H1 (cell line): ENCODE measurements around the gene CCDC144A.
"Not testable (repeated sequence)": the region's sequence is repeated elsewhere in the genome, so short reads cannot be mapped to it uniquely, and the experiment has no call there.

Source experiments
- CREB1 ChIP-seq: IDR thresholded peaks from 2 replicates; pipeline ENCODE4 v1.6.1; 2012; ENCODE audit warnings: inconsistent platforms
- GABPA ChIP-seq: IDR thresholded peaks from 2 replicates; pipeline ENCODE4 v1.6.1; 2011; ENCODE audit warnings: mild to moderate bottlenecking, low read length, moderate library complexity, borderline replicate concordance; ENCODE audit not compliant: insufficient read depth
- RAD21 ChIP-seq, 2 experiments: IDR thresholded peaks in 1 of 2; conservative IDR thresholded peaks in 1 of 2; 2 replicates each; pipeline ENCODE4 v1.6.1; 2011; ENCODE audit warnings: low read depth in 2 of 2, low read length in 2 of 2, improper control_type of control experiment in 1 of 2, inconsistent platforms in 1 of 2, mild to moderate bottlenecking in 1 of 2, moderate library complexity in 1 of 2
- TF ChIP-seq, protein P1 (sequence below), 3 experiments: IDR thresholded peaks; 1 replicate in 2 of 3; 2 replicates in 1 of 3; pipeline versions ENCODE4 v1.5.1 to v1.6.1; 2011; ENCODE audit warnings: low read length in 3 of 3, mild to moderate bottlenecking in 3 of 3, inconsistent platforms in 2 of 3, low read depth in 1 of 3, moderate library complexity in 1 of 3; ENCODE audit not compliant: insufficient read depth in 1 of 3; ENCODE audit errors: control extremely low read depth in 1 of 3

- TF ChIP-seq, protein P1, sequence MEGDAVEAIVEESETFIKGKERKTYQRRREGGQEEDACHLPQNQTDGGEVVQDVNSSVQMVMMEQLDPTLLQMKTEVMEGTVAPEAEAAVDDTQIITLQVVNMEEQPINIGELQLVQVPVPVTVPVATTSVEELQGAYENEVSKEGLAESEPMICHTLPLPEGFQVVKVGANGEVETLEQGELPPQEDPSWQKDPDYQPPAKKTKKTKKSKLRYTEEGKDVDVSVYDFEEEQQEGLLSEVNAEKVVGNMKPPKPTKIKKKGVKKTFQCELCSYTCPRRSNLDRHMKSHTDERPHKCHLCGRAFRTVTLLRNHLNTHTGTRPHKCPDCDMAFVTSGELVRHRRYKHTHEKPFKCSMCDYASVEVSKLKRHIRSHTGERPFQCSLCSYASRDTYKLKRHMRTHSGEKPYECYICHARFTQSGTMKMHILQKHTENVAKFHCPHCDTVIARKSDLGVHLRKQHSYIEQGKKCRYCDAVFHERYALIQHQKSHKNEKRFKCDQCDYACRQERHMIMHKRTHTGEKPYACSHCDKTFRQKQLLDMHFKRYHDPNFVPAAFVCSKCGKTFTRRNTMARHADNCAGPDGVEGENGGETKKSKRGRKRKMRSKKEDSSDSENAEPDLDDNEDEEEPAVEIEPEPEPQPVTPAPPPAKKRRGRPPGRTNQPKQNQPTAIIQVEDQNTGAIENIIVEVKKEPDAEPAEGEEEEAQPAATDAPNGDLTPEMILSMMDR (IDR thresholded peaks at IDR 0.05; ENCODE audit: control extremely low read depth in 1 of 3, insufficient read depth in 1 of 3, low read depth in 1 of 3, low read length in 3 of 3) = not testable (repeated sequence)
- not testable (repeated sequence) for TF ChIP-seq GABPA; RAD21 (IDR thresholded peaks at IDR 0.05 in 1 of 2, conservative IDR thresholded peaks at IDR 0.05 in 1 of 2; ENCODE audit: low read depth in 2 of 2, low read length in 2 of 2)
- TF ChIP-seq CREB1 = peak; percentile 53; the same call in 1 of the 2 replicates
These were observed 55.6 kb downstream of the CCDC144A start for GRCh38 chr17:16745492-16746203.
